PC-3 (cell line): ENCODE results near the gene SLIT1. TPM values are rescaled to one million over a fixed set of nuclear protein-coding genes. Genes with fewer than 3 reads are reported as not detected.

ENCODE experiments used
- ATAC-seq: fragments of 200-7000 bp; cut with Tn5 transposase; 2 replicates; pipeline ENCODE4 v1.9.1; 2020; ENCODE audit warnings: mild to moderate bottlenecking, moderate library complexity
- BruUV-seq: library from RNA; stranded (reverse); fragments of 400-500 nt; replicated peaks from 2 replicates; lab custom pipeline; 2021; lab: Mats Ljungman, UMichigan
- CTCF ChIA-PET: fragments of 300-600 bp; sonication (Branson Sonifier 250); formaldehyde crosslinking; loops from one replicate; lab custom pipeline; 2022; ENCODE audit warnings: antibody characterized with exemption; lab: Charles Lee
- POLR2A ChIA-PET: fragments of 300-600 bp; sonication (Branson Sonifier 250); formaldehyde crosslinking; loops from one replicate; lab custom pipeline; 2022; ENCODE audit warnings: antibody characterized with exemption; ENCODE audit not compliant: unreplicated experiment; lab: Charles Lee
- DNase-seq: peaks from one replicate; pipeline ENCODE4 v3.0.0-alpha.2; 2015
- H2AFZ ChIP-seq: fragments of 300-600 bp; sonication (generic); 2 replicates; pipeline ENCODE4 v1.6.0; 2016; ENCODE audit warnings: antibody characterized with exemption, low read length
- H3F3A ChIP-seq: fragments of 300-600 bp; sonication (generic); one replicate; pipeline ENCODE4 v1.6.0; 2017; ENCODE audit warnings: antibody characterized with exemption, low read length, control low read depth, mild to moderate bottlenecking; ENCODE audit not compliant: unreplicated experiment
- H3K27ac ChIP-seq: fragments of 300-600 bp; sonication (generic); 2 replicates; pipeline ENCODE4 v1.5.1; 2016; ENCODE audit warnings: mild to moderate bottlenecking, low read length
- H3K27me3 ChIP-seq: fragments of 300-600 bp; sonication (generic); 2 replicates; pipeline ENCODE4 v1.6.1; 2016; ENCODE audit warnings: low read length, mixed read lengths
- H3K36me3 ChIP-seq: fragments of 300-600 bp; sonication (generic); 2 replicates; pipeline ENCODE4 v1.6.1; 2016; ENCODE audit warnings: low read depth, mixed run types, low read length, mixed read lengths
- H3K4me1 ChIP-seq: fragments of 300-600 bp; sonication (generic); 2 replicates; pipeline ENCODE4 v1.5.1; 2016; ENCODE audit warnings: low read length; ENCODE audit not compliant: insufficient read depth
- H3K4me2 ChIP-seq: fragments of 300-600 bp; sonication (generic); 2 replicates; pipeline ENCODE4 v1.6.0; 2016; ENCODE audit warnings: low read length
- H3K4me3 ChIP-seq: fragments of 300-600 bp; sonication (generic); 2 replicates; pipeline ENCODE4 v1.5.1; 2016; ENCODE audit warnings: mild to moderate bottlenecking, low read length, mixed read lengths
- H3K79me2 ChIP-seq: fragments of 300-600 bp; sonication (generic); 2 replicates; pipeline ENCODE4 v1.6.1; 2017; ENCODE audit warnings: low read length, mixed read lengths
- H3K9ac ChIP-seq: fragments of 300-600 bp; sonication (generic); 2 replicates; pipeline ENCODE4 v1.6.0; 2016; ENCODE audit warnings: mild to moderate bottlenecking, low read length
- H3K9me2 ChIP-seq: fragments of 300-600 bp; sonication (generic); replicated peaks from 2 replicates; pipeline ENCODE4 v1.6.1; 2016; ENCODE audit warnings: mixed run types, low read length, mixed read lengths
- H3K9me3 ChIP-seq: fragments of 300-600 bp; sonication (generic); 2 replicates; pipeline ENCODE4 v1.6.1; 2016; ENCODE audit warnings: low read length, mixed read lengths
- H4K20me1 ChIP-seq: fragments of 300-600 bp; sonication (generic); 2 replicates; pipeline ENCODE4 v1.6.1; 2016; ENCODE audit warnings: low read length, mixed read lengths
- CTCF ChIP-seq: fragments of 300-600 bp; sonication (generic); conservative IDR thresholded peaks from 2 replicates; pipeline ENCODE4 v1.5.1; 2017; ENCODE audit warnings: antibody characterized with exemption, low read depth, mild to moderate bottlenecking, low read length
- EZH2 ChIP-seq: fragments of 300-600 bp; sonication (generic); IDR thresholded peaks from one replicate; pipeline ENCODE4 v1.6.1; 2017; ENCODE audit warnings: antibody characterized with exemption, mild to moderate bottlenecking, low read length; ENCODE audit not compliant: unreplicated experiment
- EZH2phosphoT487 ChIP-seq: fragments of 300-600 bp; sonication (generic); IDR thresholded peaks from 2 replicates; pipeline ENCODE4 v1.6.1; 2018; ENCODE audit warnings: mild to moderate bottlenecking, antibody characterized with exemption, low read length, borderline replicate concordance
- intact Hi-C: fragments of 100-400 bp; cut with micrococcal nuclease; formaldehyde crosslinking; loops from 2 replicates; pipeline ENCODE4 v1.9.0; 2023
- total RNA-seq: library from RNA; depleted of rRNA; stranded (reverse); fragments of >200 nt; gene quantifications from 2 replicates; pipeline ENCODE4 v1.2.3, GENCODE V29; 2014

Gene SLIT1
- total RNA-seq, 1 experiment from 2014 or later = not detected

GRCh38 chr10:97063983-97064837 is 121.5 kb downstream of the SLIT1 start:
- Histone ChIP-seq H3K4me3 (no peak overlapping the region), H3K9me3 (no peaks in the 10 kb centered on the region), H3K4me2 (no peak overlapping the region), H3F3A (no peaks in the 10 kb centered on the region), H3K9me2 (no peaks in the 10 kb centered on the region), H3K9ac (no peak overlapping the region), H4K20me1 (no peaks in the 10 kb centered on the region), H3K4me1 (peaks cover 10% of the 10 kb centered on the region; the same call in 1 of the 2 replicates), H2AFZ (no peak overlapping the region), H3K79me2 (no peaks in the 10 kb centered on the region), H3K27me3 (no peaks in the 10 kb centered on the region), H3K36me3 (no peaks in the 10 kb centered on the region), H3K27ac (no peak overlapping the region)
- no peak for TF ChIP-seq EZH2
- TF ChIP-seq EZH2phosphoT487 = no peak
- no peak for TF ChIP-seq CTCF
- POLR2A ChIA-PET = no interaction called here
- DNase-seq (no peak), ATAC-seq (no peak)
- no TSS peak for BruUV-seq
- CTCF ChIA-PET = interaction anchor here (1.1 kb wide), 1 partner anchor 26 kb away, joined by 4 read pairs; no protein-coding TSS in a partner anchor
- intact Hi-C loops = no loop called here

GRCh38 chr10:97063271-97063982 is 122.3 kb downstream of the SLIT1 start:
- H3K27ac ChIP-seq = no peak overlapping the region
- H3K9ac ChIP-seq = no peak overlapping the region
- H3K27me3 ChIP-seq = no peaks in the 10 kb centered on the region
- ChIA-PET CTCF (no interaction called here), POLR2A (no interaction called here)
- ATAC-seq (no peak), DNase-seq (no peak)
- no peak overlapping the region for H3K4me2 ChIP-seq
- H3F3A ChIP-seq = no peaks in the 10 kb centered on the region
- H3K4me1 ChIP-seq = peaks cover 10% of the 10 kb centered on the region; the same call in 1 of the 2 replicates
- BruUV-seq = no TSS peak
- no peaks in the 10 kb centered on the region for H3K9me3 ChIP-seq
- intact Hi-C loops = no loop called here
- H4K20me1 ChIP-seq = no peaks in the 10 kb centered on the region
- H3K9me2 ChIP-seq = no peaks in the 10 kb centered on the region
- no peak overlapping the region for H2AFZ ChIP-seq
- H3K36me3 ChIP-seq = no peaks in the 10 kb centered on the region
- TF ChIP-seq CTCF (no peak), EZH2 (no peak), EZH2phosphoT487 (no peak)
- H3K79me2 ChIP-seq = no peaks in the 10 kb centered on the region
- H3K4me3 ChIP-seq = no peak overlapping the region
